ENCODE data around the gene NCR2.

The NCR2 gene

GRCh38 chr6:41336824-41337223, 1.4 kb downstream of the NCR2 start:
- no peaks in the 10 kb centered on the region; the same call in 1 of the 2 replicates for H3K4me1 ChIP-seq (ENCODE audit: control insufficient read depth, insufficient read depth, low read length)
- H3K4me3 ChIP-seq (ENCODE audit: low read depth, low read length): no peak overlapping the region
- TF ChIP-seq PRDM10 (tag by site-specific recombination; IDR thresholded peaks at IDR 0.05) (no peak), FEZF1 (tag by site-specific recombination; IDR thresholded peaks at IDR 0.05) (peak; percentile 25; the same call in 1 of the 2 replicates)
- no peaks in the 10 kb centered on the region for H3K36me3 ChIP-seq (ENCODE audit: control insufficient read depth in 2 of 2, insufficient read depth in 1 of 2, low read length in 2 of 2)
- ChIA-PET POLR2A (no interaction called here), CTCF (interaction anchor here (0.8 to 4.6 kb wide), 5 partner anchors 17 to 107 kb away, joined by 3 to 25 read pairs (median 13); no protein-coding TSS in a partner anchor)
- H3K9me3 ChIP-seq (ENCODE audit: control insufficient read depth, insufficient read depth, low read depth, low read length): no peaks in the 10 kb centered on the region
- no peak overlapping the region for H3K27ac ChIP-seq (ENCODE audit: extremely low read depth, low read depth, low read length)

- Histone ChIP-seq H3K4me3 (ENCODE audit: low read depth, low read length) (no peak overlapping the region), H3K36me3 (ENCODE audit: control insufficient read depth in 2 of 2, insufficient read depth in 1 of 2, low read length in 2 of 2) (no peaks in the 10 kb centered on the region), H3K9me3 (ENCODE audit: control insufficient read depth, insufficient read depth, low read depth, low read length) (no peaks in the 10 kb centered on the region), H3K27ac (ENCODE audit: extremely low read depth, low read depth, low read length) (no peak overlapping the region), H3K4me1 (ENCODE audit: control insufficient read depth, insufficient read depth, low read length) (no peaks in the 10 kb centered on the region; the same call in 1 of the 2 replicates)
- ChIA-PET POLR2A (no interaction called here), CTCF (interaction anchor here (0.6 to 4.6 kb wide), 7 partner anchors 25 to 708 kb away, joined by 3 to 16 read pairs (median 4); no protein-coding TSS in a partner anchor)
- TF ChIP-seq ZNF132 (tag by site-specific recombination; IDR thresholded peaks at IDR 0.05; ENCODE audit: borderline replicate concordance) (no peak), HOXD13 (CRISPR knock-in tag; IDR thresholded peaks at IDR 0.05; ENCODE audit: borderline replicate concordance) (no peak), FEZF1 (tag by site-specific recombination; IDR thresholded peaks at IDR 0.05) (no peak), ZNF274 (IDR thresholded peaks at IDR 0.05; ENCODE audit: low read length) (no peak), ZNF274 (tag by site-specific recombination; IDR thresholded peaks at IDR 0.05; ENCODE audit: borderline replicate concordance) (no peak), ZNF146 (tag by site-specific recombination; IDR thresholded peaks at IDR 0.05) (no peak), KLF16 (tag by site-specific recombination; IDR thresholded peaks at IDR 0.05) (no peak), MEIS1 (CRISPR knock-in tag; IDR thresholded peaks at IDR 0.05; ENCODE audit: borderline replicate concordance) (no peak), SP2 (tag by site-specific recombination; IDR thresholded peaks at IDR 0.05) (no peak), ZNF664 (tag by site-specific recombination; IDR thresholded peaks at IDR 0.05) (no peak), ZSCAN5A (tag by site-specific recombination; IDR thresholded peaks at IDR 0.05) (no peak), ZNF580 (tag by site-specific recombination; IDR thresholded peaks at IDR 0.05) (no peak), ZNF654 (tag by site-specific recombination; IDR thresholded peaks at IDR 0.05; ENCODE audit: low read depth) (no peak), ZNF16 (tag by site-specific recombination; IDR thresholded peaks at IDR 0.05; ENCODE audit: low read depth) (no peak), ZNF571 (tag by site-specific recombination; IDR thresholded peaks at IDR 0.05) (no peak), ZNF747 (tag by site-specific recombination; IDR thresholded peaks at IDR 0.05) (no peak), ZNF670 (tag by site-specific recombination; IDR thresholded peaks at IDR 0.05; ENCODE audit: low read depth) (no peak)
Observed at GRCh38 chr6:41337709-41338108, 2.3 kb downstream of the NCR2 start.

Data from HEK293 (cell line).